ENCODE data around the gene DRGX. TPM values are rescaled to one million over a fixed set of nuclear protein-coding genes. Genes with fewer than 3 reads are reported as not detected.

Gene DRGX
- total and polyA plus RNA-seq, 2 experiments from 2014 or later, result 0.09 TPM; not detected in 1

- no peak for DNase-seq
- 59 to 60% methylated on average over 8 of the region's 8 CpGs for WGBS, 2 experiments (ENCODE audit: low coverage in 1 of 2, low lambda C conversion rate in 2 of 2, missing lambda C conversion rate in 2 of 2)
Measured at GRCh38 chr10:49363309-49364031, 32.4 kb downstream of the DRGX start.

GRCh38 chr10:49362596-49363260 is 33.2 kb downstream of the DRGX start:
- DNase-seq, result no peak
- Histone ChIP-seq H3K36me3 (ENCODE audit: low read depth) (no peaks in the 10 kb centered on the region), H3K27me3 (replicated peaks; ENCODE audit: insufficient read depth) (0 out of 2 replicates have a peak, but pooled peaks cover 11% of the 10 kb centered on the region), H3K9ac (no peak overlapping the region), H3K79me2 (ENCODE audit: insufficient read depth) (no peaks in the 10 kb centered on the region), H3F3A (ENCODE audit: insufficient read depth) (no peaks in the 10 kb centered on the region), H3K4me1 (ENCODE audit: insufficient read depth) (no peaks in the 10 kb centered on the region), H3K27ac (no peak overlapping the region), H2AFZ (no peak overlapping the region), H3K9me3 (ENCODE audit: low read depth) (no peaks in the 10 kb centered on the region), H4K20me1 (ENCODE audit: insufficient read depth) (no peaks in the 10 kb centered on the region), H3K9me2 (ENCODE audit: insufficient read depth) (no peaks in the 10 kb centered on the region), H3K4me2 (ENCODE audit: unreplicated experiment) (no peak overlapping the region), H3K4me3 (no peak overlapping the region)
- TF ChIP-seq EZH2phosphoT487 (IDR thresholded peaks at IDR 0.05; ENCODE audit: insufficient read depth, low read depth) (no peak), EZH2 (IDR thresholded peaks at IDR 0.05; ENCODE audit: insufficient read depth, poor library complexity, severe bottlenecking) (no peak)
- WGBS, 2 experiments (ENCODE audit: low coverage in 1 of 2, low lambda C conversion rate in 2 of 2, missing lambda C conversion rate in 2 of 2), result 71 to 72% methylated on average over 10 of the region's 10 CpGs
- in situ Hi-C loops (cut with MboI), result no loop called here

More at GRCh38 chr10:49363309-49364031, 32.4 kb downstream of the DRGX start:
- Histone ChIP-seq H2AFZ (no peak overlapping the region), H3K36me3 (ENCODE audit: low read depth) (no peaks in the 10 kb centered on the region), H3K4me3 (no peak overlapping the region), H3K79me2 (ENCODE audit: insufficient read depth) (no peaks in the 10 kb centered on the region), H3K9me3 (ENCODE audit: low read depth) (no peaks in the 10 kb centered on the region), H4K20me1 (ENCODE audit: insufficient read depth) (no peaks in the 10 kb centered on the region), H3K4me1 (ENCODE audit: insufficient read depth) (no peaks in the 10 kb centered on the region), H3K27me3 (replicated peaks; ENCODE audit: insufficient read depth) (peaks cover 11% of the 10 kb centered on the region), H3K27ac (no peak overlapping the region), H3K4me2 (ENCODE audit: unreplicated experiment) (no peak overlapping the region), H3K9ac (no peak overlapping the region), H3F3A (ENCODE audit: insufficient read depth) (no peaks in the 10 kb centered on the region), H3K9me2 (ENCODE audit: insufficient read depth) (no peaks in the 10 kb centered on the region)
- TF ChIP-seq EZH2phosphoT487 (IDR thresholded peaks at IDR 0.05; ENCODE audit: insufficient read depth, low read depth) (no peak), EZH2 (IDR thresholded peaks at IDR 0.05; ENCODE audit: insufficient read depth, poor library complexity, severe bottlenecking) (no peak)
- in situ Hi-C loops (cut with MboI), result no loop called here

- no peak overlapping the region for H3K27ac ChIP-seq
- H3K9ac ChIP-seq, result no peak overlapping the region
- H3K79me2 ChIP-seq (ENCODE audit: insufficient read depth), result no peaks in the 10 kb centered on the region
- in situ Hi-C loops (cut with MboI), result no loop called here
- H3K27me3 ChIP-seq (replicated peaks; ENCODE audit: insufficient read depth), result 0 out of 2 replicates have a peak, but pooled peaks cover 11% of the 10 kb centered on the region
- H3K9me3 ChIP-seq (ENCODE audit: low read depth), result no peaks in the 10 kb centered on the region
- no peaks in the 10 kb centered on the region for H4K20me1 ChIP-seq (ENCODE audit: insufficient read depth)
- no peak for DNase-seq
- H3K9me2 ChIP-seq (ENCODE audit: insufficient read depth), result no peaks in the 10 kb centered on the region
- H3K4me2 ChIP-seq (ENCODE audit: unreplicated experiment), result no peak overlapping the region
- no peaks in the 10 kb centered on the region for H3K4me1 ChIP-seq (ENCODE audit: insufficient read depth)
- H3F3A ChIP-seq (ENCODE audit: insufficient read depth), result no peaks in the 10 kb centered on the region
- no peak overlapping the region for H3K4me3 ChIP-seq
- H3K36me3 ChIP-seq (ENCODE audit: low read depth), result no peaks in the 10 kb centered on the region
- H2AFZ ChIP-seq, result no peak overlapping the region
- TF ChIP-seq EZH2 (IDR thresholded peaks at IDR 0.05; ENCODE audit: insufficient read depth, poor library complexity, severe bottlenecking), result no peak
- TF ChIP-seq EZH2phosphoT487 (IDR thresholded peaks at IDR 0.05; ENCODE audit: insufficient read depth, low read depth), result no peak
- 41 to 55% methylated on average over 9 to 11 of the region's 11 CpGs for WGBS, 2 experiments (ENCODE audit: low coverage in 1 of 2, low lambda C conversion rate in 2 of 2, missing lambda C conversion rate in 2 of 2)
Measured at GRCh38 chr10:49361735-49362568, 33.9 kb downstream of the DRGX start.

GRCh38 chr10:49361178-49361554 is 34.7 kb downstream of the DRGX start:
- no peak overlapping the region for H3K4me3 ChIP-seq
- H4K20me1 ChIP-seq (ENCODE audit: insufficient read depth), result no peaks in the 10 kb centered on the region
- 65 to 69% methylated on average over 7 to 8 of the region's 8 CpGs for WGBS, 2 experiments (ENCODE audit: low coverage in 1 of 2, low lambda C conversion rate in 2 of 2, missing lambda C conversion rate in 2 of 2)
- no peaks in the 10 kb centered on the region for H3F3A ChIP-seq (ENCODE audit: insufficient read depth)
- H3K4me1 ChIP-seq (ENCODE audit: insufficient read depth), result no peaks in the 10 kb centered on the region
- TF ChIP-seq EZH2phosphoT487 (IDR thresholded peaks at IDR 0.05; ENCODE audit: insufficient read depth, low read depth), result no peak
- no peak for TF ChIP-seq EZH2 (IDR thresholded peaks at IDR 0.05; ENCODE audit: insufficient read depth, poor library complexity, severe bottlenecking)
- no peak overlapping the region for H3K9ac ChIP-seq
- no peak overlapping the region for H2AFZ ChIP-seq
- no peak overlapping the region for H3K4me2 ChIP-seq (ENCODE audit: unreplicated experiment)
- H3K9me2 ChIP-seq (ENCODE audit: insufficient read depth), result no peaks in the 10 kb centered on the region
- H3K27ac ChIP-seq, result no peak overlapping the region
- in situ Hi-C loops (cut with MboI), result no loop called here
- H3K27me3 ChIP-seq (replicated peaks; ENCODE audit: insufficient read depth), result 0 out of 2 replicates have a peak, but pooled peaks cover 11% of the 10 kb centered on the region
- no peak for DNase-seq
- H3K36me3 ChIP-seq (ENCODE audit: low read depth), result no peaks in the 10 kb centered on the region
- no peaks in the 10 kb centered on the region for H3K9me3 ChIP-seq (ENCODE audit: low read depth)
- no peaks in the 10 kb centered on the region for H3K79me2 ChIP-seq (ENCODE audit: insufficient read depth)

All from GM23248 (cell line).